ENCODE data around the gene NARF. TPM values are rescaled to one million over a fixed set of nuclear protein-coding genes. Genes with fewer than 3 reads are reported as not detected.

Gene NARF
- total RNA-seq, 1 donor from 2014 or later: 69.2 TPM

DNA sequence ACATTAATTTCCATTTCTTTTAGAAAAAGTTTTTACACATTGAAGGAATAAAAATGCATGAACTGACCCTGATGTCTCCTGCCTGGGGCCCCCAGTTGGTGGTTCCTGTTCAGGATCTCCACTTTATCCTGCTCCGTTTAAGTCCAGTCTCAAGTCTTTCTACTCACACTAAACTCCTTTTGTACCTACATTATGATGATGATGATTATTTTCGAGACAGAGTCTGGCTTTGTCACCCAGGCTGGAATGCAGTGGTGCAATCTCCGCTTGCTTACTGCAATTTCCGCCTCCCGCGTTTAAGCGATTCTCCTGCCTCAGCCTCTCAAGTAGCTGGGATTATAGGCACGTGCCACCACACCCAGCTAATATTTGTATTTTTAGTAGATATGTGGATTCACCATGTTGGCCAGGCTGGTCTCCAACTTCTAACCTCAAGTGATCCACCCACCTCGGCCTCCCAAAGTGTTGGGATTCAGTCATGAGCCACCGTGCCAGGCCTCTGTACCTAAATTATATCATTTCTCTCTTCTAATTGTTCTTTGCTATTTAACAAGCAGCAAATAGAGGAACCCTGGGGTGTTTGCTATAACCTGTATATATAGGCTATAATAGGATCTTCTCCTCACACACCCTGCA, 58.8 kb downstream of the NARF start:
- peaks cover 24% of the 10 kb centered on the region for H3K4me1 ChIP-seq
- TF ChIP-seq, protein P1, sequence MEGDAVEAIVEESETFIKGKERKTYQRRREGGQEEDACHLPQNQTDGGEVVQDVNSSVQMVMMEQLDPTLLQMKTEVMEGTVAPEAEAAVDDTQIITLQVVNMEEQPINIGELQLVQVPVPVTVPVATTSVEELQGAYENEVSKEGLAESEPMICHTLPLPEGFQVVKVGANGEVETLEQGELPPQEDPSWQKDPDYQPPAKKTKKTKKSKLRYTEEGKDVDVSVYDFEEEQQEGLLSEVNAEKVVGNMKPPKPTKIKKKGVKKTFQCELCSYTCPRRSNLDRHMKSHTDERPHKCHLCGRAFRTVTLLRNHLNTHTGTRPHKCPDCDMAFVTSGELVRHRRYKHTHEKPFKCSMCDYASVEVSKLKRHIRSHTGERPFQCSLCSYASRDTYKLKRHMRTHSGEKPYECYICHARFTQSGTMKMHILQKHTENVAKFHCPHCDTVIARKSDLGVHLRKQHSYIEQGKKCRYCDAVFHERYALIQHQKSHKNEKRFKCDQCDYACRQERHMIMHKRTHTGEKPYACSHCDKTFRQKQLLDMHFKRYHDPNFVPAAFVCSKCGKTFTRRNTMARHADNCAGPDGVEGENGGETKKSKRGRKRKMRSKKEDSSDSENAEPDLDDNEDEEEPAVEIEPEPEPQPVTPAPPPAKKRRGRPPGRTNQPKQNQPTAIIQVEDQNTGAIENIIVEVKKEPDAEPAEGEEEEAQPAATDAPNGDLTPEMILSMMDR (IDR thresholded peaks at IDR 0.05; ENCODE audit: borderline replicate concordance): no peak
- H3K27ac ChIP-seq (replicated peaks): no peak overlapping the region
- H3K27me3 ChIP-seq (ENCODE audit: low read depth): no peaks in the 10 kb centered on the region
- intact Hi-C loops (cut with micrococcal nuclease): no loop called here
- no peaks in the 10 kb centered on the region for H3K9me3 ChIP-seq (replicated peaks)
- H3K36me3 ChIP-seq: no peaks in the 10 kb centered on the region
- no peak overlapping the region for H3K4me3 ChIP-seq
- DNase-seq: no peak

DNA sequence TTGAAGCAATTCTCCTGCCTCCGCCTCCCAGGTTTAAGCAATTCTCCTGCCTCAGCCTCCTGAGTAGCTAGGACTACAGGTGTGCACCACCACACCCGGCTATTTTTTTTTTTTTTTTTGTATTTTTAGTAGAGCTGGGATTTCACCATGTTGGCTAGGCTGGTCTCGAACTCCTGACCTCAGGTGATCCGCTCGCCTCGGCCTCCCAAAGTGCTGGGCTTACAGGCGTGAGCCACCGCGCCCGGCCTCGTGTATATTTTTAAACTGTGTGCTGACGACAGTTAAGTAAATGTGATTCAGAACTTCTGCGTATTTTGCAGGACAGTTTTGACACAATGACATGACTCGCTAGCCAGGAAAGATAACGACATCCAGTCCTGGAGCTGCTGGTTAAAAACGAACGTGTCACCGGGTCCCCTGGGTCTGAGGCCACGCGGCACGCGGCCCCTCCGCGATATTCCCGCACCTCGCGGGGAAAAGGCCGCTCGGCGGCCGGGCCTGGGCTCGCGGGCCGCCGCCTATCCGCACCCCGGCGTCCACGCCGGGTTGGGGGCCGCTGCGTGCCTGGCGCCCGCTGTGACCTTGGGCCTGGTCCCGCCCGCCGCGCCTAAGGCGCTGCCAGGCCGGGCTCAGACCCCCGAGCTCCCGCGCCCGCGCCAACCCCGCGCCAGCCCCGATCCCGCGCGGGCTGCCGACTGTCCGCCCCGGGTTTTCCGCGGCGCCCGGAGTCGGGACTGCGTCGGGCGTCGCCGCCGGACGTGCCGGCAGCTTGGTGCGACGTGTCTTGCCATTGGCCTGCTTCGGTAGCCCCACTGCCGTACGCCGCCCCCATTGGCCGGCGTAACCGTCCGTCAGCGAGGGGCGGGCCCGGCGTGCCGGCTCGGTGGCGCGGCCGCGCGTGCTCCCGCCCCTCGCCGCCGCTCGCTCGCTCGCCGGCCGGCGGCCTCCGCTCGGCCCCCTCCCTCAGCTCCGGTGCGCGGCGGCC, 60.6 kb downstream of the NARF start, which contains the start of gene FOXK2:
TSS of gene FOXK2 (plus strand) at position 907 of the 985 bp plus-strand sequence. CDS start 157 bp downstream, outside the sequence.
- peak; percentile 93 for DNase-seq
- Histone ChIP-seq H3K36me3 (no peaks in the 10 kb centered on the region), H3K4me3 (peak within 1 kb of the TSS; percentile 96), H3K4me1 (peaks cover 39% of the 10 kb centered on the region), H3K27ac (replicated peaks) (peak within 1 kb of the TSS; percentile 100), H3K9me3 (replicated peaks) (no peaks in the 10 kb centered on the region), H3K27me3 (ENCODE audit: low read depth) (no peaks in the 10 kb centered on the region)
- TF ChIP-seq, protein P1 (IDR thresholded peaks at IDR 0.05; ENCODE audit: borderline replicate concordance): no peak
- intact Hi-C loops (cut with micrococcal nuclease): no loop called here

DNA sequence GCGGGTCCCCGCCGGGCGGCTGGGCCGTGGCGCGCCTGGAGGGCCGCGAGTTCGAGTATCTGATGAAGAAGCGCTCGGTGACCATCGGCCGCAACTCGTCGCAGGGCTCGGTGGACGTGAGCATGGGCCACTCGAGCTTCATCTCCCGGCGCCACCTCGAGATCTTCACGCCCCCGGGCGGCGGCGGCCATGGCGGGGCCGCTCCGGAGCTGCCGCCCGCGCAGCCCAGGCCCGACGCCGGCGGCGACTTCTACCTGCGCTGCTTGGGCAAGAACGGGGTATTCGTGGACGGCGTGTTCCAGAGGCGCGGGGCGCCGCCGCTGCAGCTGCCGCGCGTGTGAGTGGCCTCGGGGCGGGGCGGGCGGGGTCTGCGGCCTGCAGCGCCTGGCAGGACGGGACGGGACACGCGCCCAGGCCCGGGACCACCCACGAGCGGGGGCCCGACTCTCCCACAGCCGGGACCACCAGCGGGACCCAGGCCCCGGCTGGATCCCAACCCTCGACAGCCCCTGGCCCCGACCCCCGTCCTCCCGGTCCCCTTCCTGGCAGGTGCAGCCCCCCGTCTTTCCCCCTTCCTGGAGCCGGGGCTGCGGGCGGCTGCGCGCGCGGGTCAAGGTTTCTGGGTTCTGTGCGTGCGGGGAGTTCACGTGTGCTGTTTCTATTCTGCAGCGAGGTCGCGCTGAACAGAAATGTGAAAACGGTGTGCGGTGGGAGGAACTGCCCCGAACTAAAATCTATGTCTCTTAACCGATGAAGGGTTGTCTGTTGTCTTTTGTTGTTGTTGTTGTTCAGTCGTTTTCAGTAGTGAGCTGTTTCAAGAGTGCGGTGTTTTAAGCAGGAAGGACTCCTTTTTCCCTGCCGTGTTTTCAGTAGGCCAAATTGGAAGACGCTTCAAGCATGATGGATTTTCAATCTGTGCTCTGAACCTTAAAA, 61.7 kb downstream of the NARF start:
- peak; percentile 20 for DNase-seq
- Histone ChIP-seq H3K4me1 (peaks cover 50% of the 10 kb centered on the region), H3K4me3 (peak overlapping the region; percentile 96), H3K27ac (replicated peaks) (peak overlapping the region; percentile 92), H3K27me3 (ENCODE audit: low read depth) (no peaks in the 10 kb centered on the region), H3K36me3 (no peaks in the 10 kb centered on the region), H3K9me3 (replicated peaks) (no peaks in the 10 kb centered on the region)
- intact Hi-C loops (cut with micrococcal nuclease): no loop called here
- TF ChIP-seq, protein P1 (IDR thresholded peaks at IDR 0.05; ENCODE audit: borderline replicate concordance): no peak

GRCh38 chr17:82524540-82524939, 66.0 kb downstream of the NARF start:
- Histone ChIP-seq H3K9me3 (replicated peaks) (no peaks in the 10 kb centered on the region), H3K36me3 (no peaks in the 10 kb centered on the region), H3K27ac (replicated peaks) (peak overlapping the region; percentile 90), H3K27me3 (ENCODE audit: low read depth) (no peaks in the 10 kb centered on the region), H3K4me1 (peaks cover 93% of the 10 kb centered on the region), H3K4me3 (no peak overlapping the region)
- intact Hi-C loops (cut with micrococcal nuclease): no loop called here
- TF ChIP-seq, protein P1 (IDR thresholded peaks at IDR 0.05; ENCODE audit: borderline replicate concordance): no peak
- DNase-seq: no peak

DNA sequence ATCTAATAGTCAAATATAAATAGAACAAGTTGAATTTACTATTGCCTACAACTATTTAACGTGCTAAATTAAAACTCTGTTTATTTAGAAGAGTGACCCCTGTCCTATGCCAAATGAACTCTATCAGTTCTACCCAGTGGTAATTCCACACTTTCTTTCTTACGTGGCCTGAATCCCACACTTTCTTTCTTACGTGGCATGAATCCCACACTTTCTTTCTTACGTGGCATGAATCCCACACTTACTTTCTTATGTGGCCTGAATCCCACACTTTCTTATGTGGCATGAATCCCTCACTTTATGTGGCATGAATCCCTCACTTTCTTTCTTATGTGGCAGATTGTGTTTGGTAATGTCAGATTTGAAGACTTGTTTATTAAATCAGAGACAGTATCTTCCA, 67.2 kb downstream of the NARF start:
- Histone ChIP-seq H3K9me3 (replicated peaks) (no peaks in the 10 kb centered on the region), H3K4me3 (no peak overlapping the region), H3K36me3 (no peaks in the 10 kb centered on the region), H3K4me1 (peaks cover 97% of the 10 kb centered on the region), H3K27ac (replicated peaks) (peak overlapping the region; percentile 90), H3K27me3 (ENCODE audit: low read depth) (no peaks in the 10 kb centered on the region)
- TF ChIP-seq, protein P1 (IDR thresholded peaks at IDR 0.05; ENCODE audit: borderline replicate concordance): no peak
- intact Hi-C loops (cut with micrococcal nuclease): no loop called here
- no peak for DNase-seq
